ENCODE measurements around the gene HDAC4. TPM values are rescaled to one million over a fixed set of nuclear protein-coding genes. Genes with fewer than 3 reads are reported as not detected.

HDAC4 gene
- total and polyA plus RNA-seq, 2 donors from 2014 or later, result 2.2 to 56.8 TPM

DNA sequence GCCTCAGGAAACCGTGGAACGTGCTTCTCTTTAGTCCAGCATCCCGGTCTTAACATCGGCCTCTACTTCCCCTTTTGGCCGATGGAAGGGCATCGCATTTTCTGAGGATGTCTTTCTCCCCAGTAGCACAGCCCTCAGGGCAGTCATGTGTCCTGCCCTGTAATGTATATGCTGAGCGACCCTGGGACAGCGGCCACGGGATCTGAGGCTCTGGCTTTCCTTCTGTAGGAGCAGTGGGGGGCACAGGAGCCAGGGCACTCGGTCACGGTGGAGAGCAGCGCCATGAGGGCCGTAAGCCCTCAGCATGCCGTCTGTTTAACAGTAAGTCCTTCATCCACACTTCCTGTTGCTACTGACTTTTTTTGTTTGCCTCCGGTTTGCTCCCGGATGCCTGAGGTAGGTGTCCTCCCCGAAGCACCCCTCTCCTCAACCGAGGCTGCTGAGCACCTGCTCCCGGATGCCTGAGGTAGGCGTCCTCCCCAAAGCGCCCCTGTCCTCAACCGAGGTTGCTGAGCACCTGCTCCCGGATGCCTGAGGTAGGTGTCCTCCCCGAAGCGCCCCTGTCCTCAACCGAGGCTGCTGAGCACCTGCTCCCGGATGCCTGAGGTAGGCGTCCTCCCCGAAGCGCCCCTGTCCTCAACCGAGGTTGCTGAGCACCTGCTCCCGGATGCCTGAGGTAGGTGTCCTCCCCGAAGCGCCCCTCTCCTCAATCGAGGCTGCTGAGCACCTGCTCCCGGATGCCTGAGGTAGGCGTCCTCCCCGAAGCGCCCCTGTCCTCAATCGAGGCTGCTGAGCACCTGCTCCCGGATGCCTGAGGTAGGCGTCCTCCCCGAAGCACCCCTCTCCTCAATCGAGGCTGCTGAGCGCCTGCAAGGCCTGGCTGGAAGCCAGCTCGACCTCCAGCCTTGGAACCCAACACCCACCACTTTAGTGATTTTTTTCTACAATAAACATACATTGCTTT is 169.3 kb downstream of the HDAC4 start:
- Histone ChIP-seq H3K4me1 (ENCODE audit: control insufficient read depth in 2 of 3, insufficient read depth in 2 of 3, low read depth in 1 of 3, low read length in 3 of 3) (peaks cover 0 to 10% (median 5%) of the 10 kb centered on the region in 3 donors), H3K27ac (ENCODE audit: low read depth in 2 of 2, low read length in 2 of 2) (no peak overlapping the region), H3K36me3 (ENCODE audit: control insufficient read depth in 2 of 3, insufficient read depth in 3 of 3, low read length in 3 of 3) (no peaks in the 10 kb centered on the region), H3K4me3 (ENCODE audit: low read length in 3 of 3) (no peak overlapping the region), H3K9me3 (ENCODE audit: control insufficient read depth in 2 of 3, insufficient read depth in 1 of 3, low read length in 3 of 3) (no peaks in the 10 kb centered on the region), H3K9ac (ENCODE audit: low read length in 3 of 3) (no peak overlapping the region), H3K27me3 (ENCODE audit: control insufficient read depth, insufficient read depth, low read length) (no peaks in the 10 kb centered on the region)
- FAIRE-seq (no peak), DNase-seq (no peak)
- intact Hi-C loops (cut with DNase I), result no loop called here
- TF ChIP-seq, protein P1, sequence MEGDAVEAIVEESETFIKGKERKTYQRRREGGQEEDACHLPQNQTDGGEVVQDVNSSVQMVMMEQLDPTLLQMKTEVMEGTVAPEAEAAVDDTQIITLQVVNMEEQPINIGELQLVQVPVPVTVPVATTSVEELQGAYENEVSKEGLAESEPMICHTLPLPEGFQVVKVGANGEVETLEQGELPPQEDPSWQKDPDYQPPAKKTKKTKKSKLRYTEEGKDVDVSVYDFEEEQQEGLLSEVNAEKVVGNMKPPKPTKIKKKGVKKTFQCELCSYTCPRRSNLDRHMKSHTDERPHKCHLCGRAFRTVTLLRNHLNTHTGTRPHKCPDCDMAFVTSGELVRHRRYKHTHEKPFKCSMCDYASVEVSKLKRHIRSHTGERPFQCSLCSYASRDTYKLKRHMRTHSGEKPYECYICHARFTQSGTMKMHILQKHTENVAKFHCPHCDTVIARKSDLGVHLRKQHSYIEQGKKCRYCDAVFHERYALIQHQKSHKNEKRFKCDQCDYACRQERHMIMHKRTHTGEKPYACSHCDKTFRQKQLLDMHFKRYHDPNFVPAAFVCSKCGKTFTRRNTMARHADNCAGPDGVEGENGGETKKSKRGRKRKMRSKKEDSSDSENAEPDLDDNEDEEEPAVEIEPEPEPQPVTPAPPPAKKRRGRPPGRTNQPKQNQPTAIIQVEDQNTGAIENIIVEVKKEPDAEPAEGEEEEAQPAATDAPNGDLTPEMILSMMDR (IDR thresholded peaks at IDR 0.05; ENCODE audit: borderline replicate concordance, extremely low read depth, insufficient read depth), result no peak

- Histone ChIP-seq H3K4me1 (ENCODE audit: control insufficient read depth in 2 of 3, insufficient read depth in 2 of 3, low read depth in 1 of 3, low read length in 3 of 3) (peaks cover 0 to 14% (median 5%) of the 10 kb centered on the region in 3 donors), H3K4me3 (ENCODE audit: low read length in 3 of 3) (no peak overlapping the region), H3K9ac (ENCODE audit: low read length in 3 of 3) (no peak overlapping the region), H3K27me3 (ENCODE audit: control insufficient read depth, insufficient read depth, low read length) (no peaks in the 10 kb centered on the region), H3K9me3 (ENCODE audit: control insufficient read depth in 2 of 3, insufficient read depth in 1 of 3, low read length in 3 of 3) (no peaks in the 10 kb centered on the region), H3K36me3 (ENCODE audit: control insufficient read depth in 2 of 3, insufficient read depth in 3 of 3, low read length in 3 of 3) (no peaks in the 10 kb centered on the region), H3K27ac (ENCODE audit: low read depth in 2 of 2, low read length in 2 of 2) (no peak overlapping the region)
- intact Hi-C loops (cut with DNase I), result no loop called here
- DNase-seq, result no peak
- TF ChIP-seq, protein P1 (IDR thresholded peaks at IDR 0.05; ENCODE audit: borderline replicate concordance, extremely low read depth, insufficient read depth), result no peak
- FAIRE-seq, result no peak
Measured at GRCh38 chr2:239230318-239231052, 170.3 kb downstream of the HDAC4 start.

DNA sequence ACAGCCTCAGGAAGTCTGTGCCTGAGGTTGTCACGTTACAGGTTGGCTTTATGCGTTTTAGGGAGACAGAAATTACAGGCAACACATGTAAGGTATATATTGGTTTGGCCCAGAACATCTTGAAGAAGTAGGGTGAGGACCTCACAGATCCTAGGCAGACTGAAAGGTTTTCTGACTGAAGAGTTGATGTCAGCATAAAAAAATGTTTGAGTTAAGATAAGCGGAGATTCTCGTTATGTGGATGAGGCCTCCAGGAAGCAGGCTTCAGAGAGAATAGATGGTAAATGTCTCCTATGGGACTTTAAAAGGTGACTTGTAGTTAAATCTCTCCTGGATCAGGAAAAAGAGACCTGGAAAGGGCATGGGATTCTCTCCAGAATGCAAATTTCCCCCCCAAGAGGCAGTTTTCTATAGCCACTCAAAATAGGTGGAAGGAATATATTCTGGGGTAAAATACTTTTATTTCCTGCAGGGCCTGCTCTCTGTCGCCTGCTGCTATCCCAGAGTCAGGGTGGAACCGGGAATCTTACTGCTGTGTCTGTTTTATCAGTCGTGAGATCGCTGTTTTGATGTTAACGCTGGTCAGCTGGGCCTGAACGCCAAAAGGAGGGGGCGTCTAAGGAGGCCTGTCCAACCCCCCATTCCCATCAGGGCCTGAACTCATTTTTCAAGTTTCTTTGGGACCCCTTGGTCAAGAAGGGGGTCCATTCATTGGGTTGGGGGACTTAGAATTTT is 171.1 kb downstream of the HDAC4 start:
- intact Hi-C loops (cut with DNase I), result no loop called here
- DNase-seq (no peak), FAIRE-seq (no peak)
- Histone ChIP-seq H3K9me3 (ENCODE audit: control insufficient read depth in 2 of 3, insufficient read depth in 1 of 3, low read length in 3 of 3) (no peaks in the 10 kb centered on the region), H3K4me3 (ENCODE audit: low read length in 3 of 3) (no peak overlapping the region), H3K4me1 (ENCODE audit: control insufficient read depth in 2 of 3, insufficient read depth in 2 of 3, low read depth in 1 of 3, low read length in 3 of 3) (peaks cover 0 to 17% (median 5%) of the 10 kb centered on the region in 3 donors), H3K27me3 (ENCODE audit: control insufficient read depth, insufficient read depth, low read length) (no peaks in the 10 kb centered on the region), H3K36me3 (ENCODE audit: control insufficient read depth in 2 of 3, insufficient read depth in 3 of 3, low read length in 3 of 3) (no peaks in the 10 kb centered on the region), H3K9ac (ENCODE audit: low read length in 3 of 3) (no peak overlapping the region), H3K27ac (ENCODE audit: low read depth in 2 of 2, low read length in 2 of 2) (no peak overlapping the region)
- TF ChIP-seq, protein P1 (IDR thresholded peaks at IDR 0.05; ENCODE audit: borderline replicate concordance, extremely low read depth, insufficient read depth), result no peak
